ENCODE data around the gene KIDINS220.

KIDINS220 gene

DNA sequence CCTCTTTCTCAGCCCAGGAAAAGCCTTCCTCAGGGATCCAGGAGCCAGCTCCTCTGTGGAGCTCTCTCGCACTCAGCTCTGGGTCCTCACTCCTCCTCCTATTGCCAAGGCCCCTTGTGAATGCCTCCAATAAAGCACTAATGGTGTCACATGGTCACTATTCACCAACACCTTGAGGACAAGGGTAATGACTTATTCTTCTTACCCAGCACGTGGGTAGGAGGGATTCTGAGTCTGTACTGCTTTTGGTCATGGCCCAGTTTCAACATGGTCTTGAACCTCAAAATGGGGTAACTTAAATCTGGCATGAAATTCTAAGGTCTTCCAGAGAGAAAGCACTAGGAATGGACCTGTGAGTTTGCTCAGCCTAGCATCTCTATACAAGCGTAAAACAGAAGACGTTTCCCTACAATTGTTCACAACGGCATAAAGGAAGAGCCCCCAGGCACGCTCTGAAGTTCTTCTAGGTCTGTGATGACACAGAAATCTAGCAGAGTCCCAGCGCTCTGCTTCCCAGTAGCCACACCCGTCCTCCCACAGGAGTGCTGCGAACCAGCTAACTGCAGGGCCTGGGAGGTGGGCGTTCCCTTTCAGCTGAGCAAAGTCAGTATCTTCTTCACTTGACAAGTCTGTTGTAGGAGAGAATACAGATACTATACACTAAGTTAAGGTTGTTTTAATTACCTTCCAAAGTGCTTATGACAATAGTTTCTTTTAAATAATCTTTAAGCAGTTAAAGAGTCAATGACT lies 14.6 kb upstream of the KIDINS220 start:
- no peak for DNase-seq (ENCODE audit: low read depth)

DNA sequence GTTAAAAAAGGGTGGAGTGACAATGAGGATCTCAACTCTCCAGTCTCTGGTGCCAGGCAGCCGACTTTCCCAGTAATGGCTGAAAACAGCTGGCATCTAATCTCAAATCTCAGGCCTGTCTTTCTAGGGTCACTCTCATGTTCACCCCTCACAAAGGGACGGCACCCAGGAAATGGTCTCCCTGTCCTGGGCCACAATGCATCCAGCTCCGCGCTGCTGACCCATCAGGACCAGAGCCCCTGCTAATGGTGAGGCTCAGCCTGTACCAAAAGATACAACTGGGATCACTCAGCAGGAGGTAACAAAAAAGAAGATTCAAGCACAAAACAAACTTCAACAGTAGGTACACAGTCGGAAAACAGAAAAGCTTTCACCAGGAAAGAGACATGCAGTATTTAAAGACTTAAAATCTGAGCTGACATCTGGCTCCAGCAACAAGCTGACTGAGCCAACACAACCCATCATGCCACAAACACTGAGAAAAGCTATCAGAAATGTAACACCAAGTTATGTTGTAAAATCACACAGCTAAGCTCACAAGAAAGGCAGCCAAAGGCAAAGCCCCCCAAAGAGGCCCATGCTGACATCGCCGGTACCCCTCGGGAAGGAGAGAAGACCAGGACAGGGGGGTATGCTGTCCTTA lies 13.6 kb upstream of the KIDINS220 start:
- no peak for DNase-seq (ENCODE audit: low read depth)

DNA sequence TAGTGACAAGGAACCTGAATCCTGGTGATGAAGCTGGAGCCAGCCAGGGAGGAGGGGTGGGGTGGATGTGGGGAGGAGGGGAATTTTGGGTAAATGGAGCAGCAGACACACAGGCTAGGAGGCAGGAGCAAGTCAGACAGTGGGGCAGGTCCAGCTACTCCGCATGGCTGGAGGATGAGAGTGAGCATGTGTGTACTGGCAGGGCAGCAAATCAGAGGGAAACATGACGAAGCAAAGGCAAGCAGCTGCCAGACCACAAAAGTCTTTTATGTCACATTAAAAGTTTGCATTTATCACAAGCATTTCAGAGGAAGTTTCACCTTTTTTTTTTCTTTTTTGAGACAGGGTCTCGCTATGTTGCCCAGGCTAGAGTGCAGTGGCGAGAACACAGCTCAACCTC lies 11.9 kb upstream of the KIDINS220 start:
- no peak for DNase-seq (ENCODE audit: low read depth)

DNA sequence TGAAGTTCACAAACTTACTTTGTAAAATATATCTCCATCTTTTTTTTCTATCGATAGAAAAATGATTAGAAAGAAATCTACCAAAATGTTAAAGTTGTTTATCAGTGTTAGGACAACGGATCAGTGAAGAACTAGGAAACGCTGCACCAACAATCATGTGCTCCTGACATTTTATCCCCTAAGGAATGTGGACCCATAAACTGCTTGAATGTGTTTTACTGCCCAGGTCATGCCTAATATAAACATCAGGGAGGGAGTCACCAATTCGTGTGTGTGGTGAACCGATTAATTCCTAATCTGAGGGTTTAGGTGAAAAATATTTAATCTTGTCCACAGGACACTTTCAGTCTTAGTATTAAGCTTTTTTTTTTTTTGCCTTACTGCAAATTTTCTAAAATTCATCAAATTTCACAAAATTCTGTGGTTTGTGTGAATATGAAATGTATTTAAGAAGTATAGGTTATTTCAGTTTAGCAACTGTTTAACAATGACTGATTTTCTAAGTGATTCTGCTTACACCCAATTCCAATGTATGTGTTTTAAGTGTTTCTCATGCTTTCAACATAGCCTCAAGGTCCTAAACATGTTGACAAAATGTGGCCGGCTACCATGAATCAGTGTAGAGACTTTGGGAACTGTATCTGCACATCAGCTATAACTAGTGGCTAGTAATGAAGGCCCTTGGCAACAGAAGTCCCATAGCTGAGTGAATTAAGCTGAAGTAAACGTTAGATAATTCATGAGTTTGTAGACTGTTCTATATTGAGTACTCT lies 11.1 kb upstream of the KIDINS220 start:
- DNase-seq (ENCODE audit: low read depth) = no peak

DNA sequence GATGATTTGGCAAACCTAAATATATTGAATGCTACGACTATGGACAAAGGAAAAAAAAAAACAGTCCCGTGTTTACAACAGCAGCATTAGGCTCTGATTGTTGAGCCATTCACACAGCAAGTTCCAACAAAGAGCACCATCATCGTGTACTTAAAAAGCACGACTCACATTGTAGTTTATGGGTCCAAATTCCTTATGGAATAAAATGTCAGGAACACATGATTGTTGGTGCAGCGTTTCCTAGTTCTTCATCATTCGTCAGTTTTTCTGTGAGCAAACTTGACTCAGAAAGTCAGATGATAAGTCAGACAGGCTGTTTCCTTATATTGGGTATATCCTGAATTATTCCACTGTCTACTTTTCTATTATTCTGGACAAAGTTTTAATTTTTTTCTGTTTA lies 10.0 kb upstream of the KIDINS220 start:
- no peak for DNase-seq (ENCODE audit: low read depth)

DNA sequence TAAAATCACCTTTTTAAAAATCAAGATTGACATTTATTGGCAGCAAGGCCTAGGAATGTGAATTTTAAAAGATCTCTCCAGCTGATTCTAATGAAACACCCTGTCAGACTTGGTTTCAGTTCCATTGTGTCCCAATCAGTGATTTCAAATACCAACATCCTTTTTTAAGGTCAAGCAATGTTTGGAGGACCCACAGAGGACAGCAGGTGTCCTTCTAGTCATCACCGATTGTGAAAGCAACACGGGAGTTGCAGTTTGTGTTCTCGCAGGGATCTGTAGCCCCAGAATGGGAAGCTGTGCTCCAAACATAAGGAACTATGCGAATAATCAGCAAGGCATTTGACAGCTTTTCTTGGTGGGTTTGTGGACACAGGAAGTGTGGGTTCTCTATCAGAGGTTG lies 4.5 kb upstream of the KIDINS220 start:
- no peak for DNase-seq (ENCODE audit: low read depth)

DNA sequence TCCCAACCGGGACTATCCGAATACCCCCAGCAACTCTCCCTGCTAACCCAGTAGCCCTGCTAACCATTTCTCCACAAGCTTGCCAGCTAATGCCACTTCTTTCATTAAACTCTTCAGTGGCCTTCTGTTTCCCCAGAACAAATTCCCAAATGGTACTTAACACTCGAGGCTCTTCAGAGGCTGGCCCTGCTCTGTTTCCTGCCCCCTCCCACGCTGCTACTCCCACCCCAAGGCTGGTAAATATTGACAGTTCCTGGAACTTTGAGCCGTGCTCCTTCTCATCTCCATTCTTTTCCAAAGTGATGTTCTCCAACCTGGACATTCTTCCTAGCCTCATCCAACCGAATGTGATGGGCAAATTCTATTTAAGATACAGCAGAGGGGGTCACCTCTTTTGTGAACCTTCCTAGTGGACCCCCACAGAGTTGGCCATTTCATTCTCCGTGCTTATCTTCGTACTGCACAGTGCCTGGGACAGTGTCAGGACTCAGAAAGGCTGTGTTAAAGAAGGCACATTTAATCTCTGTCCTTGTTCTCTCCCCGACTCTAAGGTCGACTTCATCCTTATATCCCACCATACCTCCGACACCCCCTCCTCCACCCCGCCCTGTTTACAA lies 3.2 kb upstream of the KIDINS220 start:
- DNase-seq (ENCODE audit: low read depth) = no peak

DNA sequence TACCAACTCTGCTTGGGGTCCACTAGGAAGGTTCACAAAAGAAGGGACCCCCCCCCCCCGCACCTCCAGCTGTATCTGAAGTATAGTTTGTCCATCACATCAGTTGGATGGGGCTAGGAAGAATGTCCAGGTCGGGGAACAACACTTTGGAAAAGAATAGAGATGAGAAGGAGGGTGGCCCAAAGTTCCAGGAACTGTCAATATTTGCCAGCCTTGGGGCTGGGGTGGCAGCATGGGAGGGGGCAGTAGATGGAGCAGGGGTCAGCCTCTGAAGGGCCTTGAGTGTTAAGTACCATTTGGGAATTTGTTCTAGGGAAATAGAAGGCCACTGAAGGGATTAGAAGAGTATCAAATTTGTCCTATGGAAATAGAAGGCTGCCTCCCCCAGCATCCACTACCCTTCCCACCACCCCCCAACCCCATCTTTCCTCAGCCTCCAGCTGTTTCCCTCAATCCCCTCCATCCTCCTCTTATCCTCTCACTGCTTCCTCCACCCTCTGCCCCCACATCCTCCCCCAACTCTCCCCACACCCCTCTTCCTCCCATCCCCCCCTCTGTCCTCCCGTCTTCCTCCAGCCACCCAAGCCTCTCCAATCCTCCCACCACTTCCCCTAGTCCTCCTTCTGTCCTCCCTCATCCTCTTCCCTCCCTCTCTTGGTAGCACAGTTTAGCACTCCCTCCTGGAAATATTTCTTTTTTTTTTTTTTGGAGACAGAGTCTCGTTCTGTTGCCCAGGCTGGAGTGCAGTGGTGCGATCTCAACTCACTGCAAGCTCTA lies 2.0 kb upstream of the KIDINS220 start:
- no peak for DNase-seq (ENCODE audit: low read depth)

DNA sequence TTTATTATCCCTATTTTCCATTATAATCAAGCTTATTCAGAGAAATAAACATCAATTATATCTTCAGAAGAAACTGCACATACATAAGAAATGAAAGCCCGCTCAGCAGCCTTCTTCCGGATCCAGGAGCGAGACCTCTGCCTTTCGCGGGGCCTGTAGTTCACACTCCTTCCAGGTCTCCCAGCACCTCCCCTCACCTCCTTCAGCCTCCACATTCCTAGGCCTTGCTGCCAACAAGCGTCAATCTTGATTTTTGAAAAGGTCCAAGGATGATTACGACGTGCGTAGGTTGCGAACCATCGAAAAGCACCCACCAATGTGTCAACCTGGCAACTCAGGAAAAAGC lies 355 bp upstream of the KIDINS220 start:
- no peak for DNase-seq (ENCODE audit: low read depth)

DNA sequence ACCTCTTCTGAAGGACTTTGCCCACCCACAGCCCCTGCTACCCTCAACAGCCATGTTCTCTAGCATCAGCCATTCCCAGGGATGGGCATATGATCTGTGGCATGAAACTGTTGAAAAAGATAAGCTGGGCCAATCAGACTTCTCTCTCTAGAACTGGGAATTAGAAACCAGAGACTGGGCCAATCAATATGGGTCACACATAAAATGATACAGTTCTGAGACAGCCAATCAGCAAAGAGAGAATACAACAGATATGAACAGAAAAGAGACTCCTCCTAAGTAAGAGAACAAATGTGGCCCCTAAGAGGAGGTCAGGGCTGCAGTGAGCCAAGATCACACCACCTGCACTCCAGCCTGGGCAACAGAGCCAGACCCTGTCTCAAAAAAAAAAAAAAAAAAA lies 2.1 kb downstream of the KIDINS220 start:
- DNase-seq (ENCODE audit: low read depth) = no peak

DNA sequence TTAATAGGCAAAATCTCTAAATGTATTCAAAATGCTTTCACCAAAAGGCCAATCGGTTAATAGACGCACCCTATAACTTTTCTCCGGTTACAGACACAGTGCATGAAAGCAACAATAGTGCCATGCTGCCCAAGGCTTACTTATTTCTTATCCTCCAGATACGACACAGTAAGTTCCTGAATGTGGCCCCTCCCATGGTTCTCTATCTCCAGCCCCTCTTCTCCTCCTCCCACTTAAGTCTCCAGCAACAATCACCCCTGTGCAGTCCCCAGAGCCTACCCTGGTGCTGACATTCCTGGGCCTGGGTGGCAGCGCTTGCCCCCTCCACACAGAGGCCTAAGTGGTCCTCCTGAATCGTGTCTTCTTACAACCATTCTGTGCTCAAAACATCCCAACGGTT lies 3.6 kb downstream of the KIDINS220 start:
- no peak for DNase-seq (ENCODE audit: low read depth)

DNA sequence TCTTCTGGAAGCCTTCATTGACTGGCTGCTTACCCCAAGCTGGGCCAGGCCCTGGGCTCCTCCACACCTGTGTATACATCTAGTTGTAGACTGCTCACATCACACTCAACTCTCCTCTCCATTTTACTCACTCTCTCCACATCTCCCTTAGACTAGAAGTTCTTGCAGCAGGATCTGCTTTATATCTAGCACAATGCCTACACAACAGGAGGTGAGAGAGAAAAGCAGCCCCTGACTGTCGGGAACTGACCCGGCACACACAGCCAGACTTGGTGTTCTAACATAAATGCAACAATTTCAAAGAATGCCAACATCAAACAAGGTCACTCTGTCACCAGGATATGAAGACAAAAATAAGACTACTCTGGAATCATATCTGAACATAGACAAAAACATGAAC lies 5.9 kb downstream of the KIDINS220 start:
- no peak for DNase-seq (ENCODE audit: low read depth)

DNA sequence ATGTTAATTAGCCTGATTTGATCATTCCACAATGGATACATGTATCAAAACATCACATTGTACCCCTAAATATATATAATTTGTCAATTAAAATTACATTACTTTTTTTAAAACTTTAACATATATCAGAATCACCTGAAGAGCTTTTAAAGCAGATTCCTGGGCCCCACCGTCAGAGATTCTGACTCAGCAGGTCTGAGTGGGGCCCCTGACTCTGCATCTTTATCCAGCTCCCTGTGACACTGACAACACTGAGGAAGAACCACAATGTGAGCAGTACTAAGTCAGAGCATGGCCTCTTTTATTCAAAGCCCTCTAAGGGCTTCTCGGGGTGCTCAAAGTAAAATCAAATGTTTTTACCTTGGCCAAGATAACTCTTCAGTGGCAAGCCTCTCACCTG lies 9.7 kb downstream of the KIDINS220 start:
- no peak for DNase-seq (ENCODE audit: low read depth)

DNA sequence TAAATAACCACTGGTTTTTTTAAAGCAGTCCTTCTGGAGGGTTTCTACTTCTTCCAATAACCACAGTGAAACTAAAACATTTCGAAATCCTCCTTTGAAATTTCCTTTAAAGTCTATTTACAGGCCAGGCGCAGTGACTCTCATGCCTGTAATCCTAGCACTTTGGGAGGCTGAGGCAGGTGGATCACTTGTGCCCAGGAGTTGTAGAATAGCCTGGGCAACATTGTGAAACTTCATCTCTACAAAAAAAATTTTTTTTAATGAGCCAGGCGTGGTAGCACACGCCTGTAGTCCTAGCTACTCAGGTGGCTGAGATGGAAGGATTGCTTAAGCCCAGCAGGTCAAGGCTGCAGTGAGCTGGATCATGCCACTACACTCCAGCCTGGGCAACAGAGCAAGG lies 15.2 kb downstream of the KIDINS220 start:
- no peak for DNase-seq (ENCODE audit: low read depth)

DNA sequence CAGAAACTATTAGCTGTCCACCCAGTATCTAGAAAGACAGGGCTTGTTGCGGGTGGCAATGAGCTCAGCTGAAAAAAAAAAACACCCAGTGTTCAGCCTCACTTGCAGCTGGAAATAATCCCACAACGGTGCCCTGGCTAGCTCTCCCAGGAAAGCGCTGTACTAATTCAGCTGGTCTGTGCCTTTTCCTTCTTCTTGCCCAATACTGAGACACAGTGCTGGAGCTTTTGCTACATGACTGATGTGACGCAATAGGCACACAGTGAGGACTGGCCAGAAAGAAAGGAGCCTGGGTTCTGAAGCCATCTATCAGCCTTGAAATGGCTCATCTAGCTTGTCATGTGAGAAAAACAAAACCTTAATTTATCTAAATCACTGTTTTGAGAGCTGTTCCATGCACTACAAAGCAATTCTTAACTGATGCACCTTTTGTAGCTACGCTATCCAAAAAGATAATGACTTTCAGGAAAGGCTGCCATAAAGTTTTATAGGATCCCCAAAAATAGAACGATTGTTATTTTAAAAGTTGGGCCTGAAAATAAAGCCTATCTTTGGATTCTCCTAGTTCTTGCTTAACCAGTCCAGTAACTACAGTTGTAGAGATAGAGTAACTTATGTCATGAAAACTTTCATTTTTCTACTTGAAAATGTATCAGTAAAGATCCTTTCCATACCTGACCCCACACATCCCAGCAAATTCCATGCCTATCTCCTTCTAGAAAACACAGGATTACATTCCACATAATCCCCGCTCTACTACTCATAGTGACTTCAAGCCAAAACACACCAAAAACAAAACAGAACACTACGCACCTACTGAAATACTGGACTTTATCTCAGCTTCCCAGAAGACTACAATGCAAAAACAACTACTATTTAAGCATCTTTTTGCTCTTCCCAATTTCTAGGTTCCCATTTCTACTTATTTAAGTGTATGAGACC lies 15.9 kb downstream of the KIDINS220 start:
- no peak for DNase-seq (ENCODE audit: low read depth)

DNA sequence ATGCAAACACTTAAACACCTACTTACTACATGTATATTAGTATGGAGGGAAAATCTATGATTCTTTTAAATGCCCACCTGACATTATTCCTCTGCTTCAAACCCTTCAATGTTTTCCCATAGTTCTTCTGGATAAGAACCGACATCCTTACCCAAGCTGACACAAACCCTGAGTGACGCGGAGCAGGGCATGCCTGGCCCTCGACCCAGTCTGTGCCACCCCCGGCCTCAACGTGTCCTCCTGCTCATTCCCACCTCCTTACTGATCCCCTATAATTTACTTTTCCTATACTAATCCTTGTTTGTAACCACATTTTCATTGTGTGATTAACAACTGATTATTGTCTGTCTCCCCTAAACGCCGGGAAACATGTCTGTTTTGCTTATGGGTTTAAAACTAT lies 17.5 kb downstream of the KIDINS220 start:
- DNase-seq (ENCODE audit: low read depth) = no peak

DNA sequence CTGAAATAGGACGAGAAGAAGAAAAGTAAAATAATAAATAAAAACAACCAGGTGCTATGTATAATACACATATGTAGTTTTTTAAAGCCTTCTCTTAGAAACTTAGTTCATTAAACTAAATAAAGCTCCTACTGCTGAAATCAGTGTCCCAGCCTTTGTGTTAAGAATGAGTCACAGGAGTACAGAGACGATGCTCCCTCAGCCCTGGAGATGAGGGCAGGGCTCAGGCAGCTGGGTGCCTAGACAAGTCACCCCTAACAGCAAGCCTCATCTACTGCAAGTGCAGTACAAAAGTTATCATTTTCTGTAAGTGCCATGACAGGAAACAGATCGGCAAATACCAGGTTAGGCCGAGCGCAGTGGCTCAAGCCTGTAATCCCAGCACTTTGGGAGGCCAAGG lies 18.2 kb downstream of the KIDINS220 start:
- no peak for DNase-seq (ENCODE audit: low read depth)

DNA sequence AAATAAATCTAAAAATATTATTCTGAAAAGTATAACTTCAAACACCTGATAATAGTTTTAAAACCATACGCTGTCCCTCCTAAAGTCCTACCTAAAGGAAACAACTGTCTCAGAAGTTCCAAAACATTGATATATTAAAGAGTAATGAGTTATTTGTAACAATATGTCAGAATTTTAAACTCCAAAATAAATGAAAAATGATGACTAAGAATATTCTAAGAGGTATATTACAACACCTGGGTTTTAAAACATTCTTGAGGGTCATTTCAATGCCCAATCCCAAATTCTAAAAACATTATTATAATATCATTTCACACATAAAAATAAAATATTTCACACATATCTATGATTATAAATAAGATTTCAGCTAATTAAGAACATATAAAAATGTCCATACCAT lies 20.2 kb downstream of the KIDINS220 start:
- DNase-seq (ENCODE audit: low read depth) = no peak

DNA sequence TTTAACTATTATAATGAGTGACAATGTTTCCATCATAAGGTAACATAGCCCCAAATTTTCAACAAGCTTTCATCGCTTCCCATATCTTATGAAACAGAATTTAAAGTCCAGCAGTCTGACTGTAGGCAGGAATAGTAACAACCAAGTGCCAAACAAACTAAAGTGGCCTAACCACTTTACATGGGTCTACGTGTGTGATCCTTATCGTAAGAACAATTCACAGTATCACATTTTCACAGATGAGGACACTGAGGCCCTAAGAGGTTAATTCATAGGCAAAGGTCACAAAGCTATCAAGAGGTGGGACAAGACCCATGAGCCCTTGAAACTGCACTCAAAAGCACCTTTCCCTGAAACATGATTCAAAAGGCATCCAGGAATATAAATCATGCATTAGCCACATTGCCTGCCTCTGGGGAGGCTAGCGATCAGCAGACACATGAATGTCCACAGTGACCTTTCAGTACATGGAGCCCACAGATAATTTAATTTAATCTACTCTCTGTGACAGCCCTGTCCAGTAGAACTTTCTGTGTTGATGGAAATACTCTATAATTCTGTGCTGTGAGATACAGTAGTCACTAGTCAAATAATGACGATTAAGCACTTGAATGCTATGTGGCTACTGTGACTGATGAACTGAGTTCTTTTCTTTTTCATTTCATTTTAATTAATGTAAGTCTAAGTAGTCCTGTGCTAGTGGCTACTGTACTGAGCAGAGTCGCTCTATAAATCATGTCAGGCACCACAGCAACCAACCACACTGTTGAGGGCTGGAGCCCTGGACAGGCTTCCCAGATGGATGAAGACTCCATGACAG lies 30.3 kb downstream of the KIDINS220 start:
- no peak for DNase-seq (ENCODE audit: low read depth)
